ENCODE data around the gene CFAP20. TPM values are rescaled to one million over a fixed set of nuclear protein-coding genes. Genes with fewer than 3 reads are reported as not detected.

The CFAP20 gene
- total RNA-seq (147 TPM), polyA plus RNA-seq (10 to 100 TPM; 41.9 to 53.1 (median 47.8) TPM)

- H3K27ac Mint-ChIP-seq, result peak within 1 kb of the TSS; percentile 96 to 97 (median 97)
- H3K9me3 ChIP-seq (ENCODE audit: control insufficient read depth in 2 of 2, low read length in 2 of 2), result no peaks in the 10 kb centered on the region
- H3K27ac ChIP-seq (ENCODE audit: insufficient read depth, low read length, poor library complexity, severe bottlenecking), result peak within 1 kb of the TSS; percentile 91
- DNase-seq (peak; percentile 93 to 100 (median 97)), ATAC-seq (ENCODE audit: low read depth in 2 of 2) (peak; percentile 89)
- H3K27me3 Mint-ChIP-seq, result peaks cover 5% of the 10 kb centered on the region
- H3K36me3 Mint-ChIP-seq, result no peaks in the 10 kb centered on the region
- H3K36me3 ChIP-seq (ENCODE audit: control insufficient read depth, insufficient read depth, low read length), result no peaks in the 10 kb centered on the region
- H3K27me3 ChIP-seq (ENCODE audit: control insufficient read depth, insufficient read depth, low read length), result no peaks in the 10 kb centered on the region
- H3K9me3 Mint-ChIP-seq, result peaks cover 0 to 3% (median 0%) of the 10 kb centered on the region in 7 donors
- H3K4me1 Mint-ChIP-seq, result peaks cover 24 to 50% (median 30%) of the 10 kb centered on the region in 4 donors
- peaks cover 46% of the 10 kb centered on the region for H3K4me1 ChIP-seq (ENCODE audit: control insufficient read depth, insufficient read depth, low read length, poor library complexity, severe bottlenecking)
- peak within 1 kb of the TSS; percentile 93 for H3K4me3 ChIP-seq (ENCODE audit: low read depth, low read length)
- H3K4me3 Mint-ChIP-seq, result peak within 1 kb of the TSS; percentile 89 to 96 (median 94)
Observed at GRCh38 chr16:58129097-58129936, at the start of gene CFAP20. CFAP20 (minus strand) TSS chr16:58129381; CDS start chr16:58129115, 266 bp downstream.

DNA sequence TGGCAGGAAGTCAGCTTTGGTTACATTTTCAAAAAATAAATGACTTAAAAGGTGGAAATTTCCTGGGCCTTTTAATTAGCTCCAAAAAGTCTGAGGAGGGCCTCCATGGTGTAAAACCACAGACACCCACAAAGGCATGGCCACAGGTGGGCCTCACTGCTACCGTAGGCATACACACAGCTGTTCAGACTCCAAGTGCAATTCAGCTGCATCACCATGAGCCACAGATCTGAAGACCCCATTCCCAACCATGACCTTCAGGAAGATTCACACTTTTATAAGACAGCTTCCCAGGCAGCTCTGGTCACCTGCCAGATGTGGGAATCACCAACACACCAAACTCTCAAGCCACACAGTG is 48.2 kb upstream of the CFAP20 start:
- Mint-ChIP-seq H3K4me1 (peaks cover 28 to 60% (median 39%) of the 10 kb centered on the region in 4 donors), H3K27ac (peak overlapping the region; percentile 64 to 92 (median 68)), H3K27me3 (no peaks in the 10 kb centered on the region), H3K36me3 (peaks cover 44% of the 10 kb centered on the region), H3K4me3 (peak overlapping the region in 3 of 4 donors; percentile 26 to 62 (median 53)), H3K9me3 (peaks cover 0 to 1% (median 0%) of the 10 kb centered on the region in 7 donors)
- peaks cover 12% of the 10 kb centered on the region for H3K4me1 ChIP-seq (ENCODE audit: control insufficient read depth, insufficient read depth, low read length, poor library complexity, severe bottlenecking)
- no peaks in the 10 kb centered on the region for H3K27me3 ChIP-seq (ENCODE audit: control insufficient read depth, insufficient read depth, low read length)
- DNase-seq (no peak), ATAC-seq (ENCODE audit: low read depth in 2 of 2) (peak; percentile 38 to 40)
- H3K27ac ChIP-seq (ENCODE audit: insufficient read depth, low read length, poor library complexity, severe bottlenecking), result peak overlapping the region; percentile 9
- no peaks in the 10 kb centered on the region for H3K9me3 ChIP-seq (ENCODE audit: control insufficient read depth in 2 of 2, low read length in 2 of 2)
- peaks cover 36% of the 10 kb centered on the region for H3K36me3 ChIP-seq (ENCODE audit: control insufficient read depth, insufficient read depth, low read length)
- peak overlapping the region; percentile 39 for H3K4me3 ChIP-seq (ENCODE audit: low read depth, low read length)

- H3K4me1 Mint-ChIP-seq, result peaks cover 30 to 58% (median 39%) of the 10 kb centered on the region in 4 donors
Observed at GRCh38 chr16:58176608-58177352, 47.6 kb upstream of the CFAP20 start.

GRCh38 chr16:58170223-58170622 is 41.0 kb upstream of the CFAP20 start:
- no peak for DNase-seq
- Mint-ChIP-seq H3K4me1 (peaks cover 4 to 18% (median 12%) of the 10 kb centered on the region in 4 donors), H3K27ac (no peak overlapping the region), H3K4me3 (no peak overlapping the region), H3K36me3 (peaks cover 55% of the 10 kb centered on the region), H3K27me3 (no peaks in the 10 kb centered on the region), H3K9me3 (no peaks in the 10 kb centered on the region)
- Histone ChIP-seq H3K36me3 (ENCODE audit: control insufficient read depth, insufficient read depth, low read length) (peaks cover 61% of the 10 kb centered on the region), H3K9me3 (ENCODE audit: control insufficient read depth in 2 of 2, low read length in 2 of 2) (no peaks in the 10 kb centered on the region), H3K27ac (ENCODE audit: insufficient read depth, low read length, poor library complexity, severe bottlenecking) (no peak overlapping the region), H3K4me1 (ENCODE audit: control insufficient read depth, insufficient read depth, low read length, poor library complexity, severe bottlenecking) (no peaks in the 10 kb centered on the region), H3K27me3 (ENCODE audit: control insufficient read depth, insufficient read depth, low read length) (no peaks in the 10 kb centered on the region), H3K4me3 (ENCODE audit: low read depth, low read length) (no peak overlapping the region)
- ATAC-seq (ENCODE audit: low read depth in 2 of 2), result no peak

More at GRCh38 chr16:58176608-58177352, 47.6 kb upstream of the CFAP20 start:
- ATAC-seq (ENCODE audit: low read depth in 2 of 2), result peak; percentile 86 to 93
- H3K4me3 ChIP-seq (ENCODE audit: low read depth, low read length), result peak overlapping the region; percentile 39
- peaks cover 36% of the 10 kb centered on the region for H3K36me3 ChIP-seq (ENCODE audit: control insufficient read depth, insufficient read depth, low read length)
- no peaks in the 10 kb centered on the region for H3K9me3 ChIP-seq (ENCODE audit: control insufficient read depth in 2 of 2, low read length in 2 of 2)
- peaks cover 12% of the 10 kb centered on the region for H3K4me1 ChIP-seq (ENCODE audit: control insufficient read depth, insufficient read depth, low read length, poor library complexity, severe bottlenecking)
- H3K27ac ChIP-seq (ENCODE audit: insufficient read depth, low read length, poor library complexity, severe bottlenecking), result no peak overlapping the region
- Mint-ChIP-seq H3K27me3 (no peaks in the 10 kb centered on the region), H3K27ac (peak overlapping the region; percentile 64 to 92 (median 90)), H3K4me3 (peak overlapping the region in 3 of 4 donors; percentile 49 to 62 (median 53)), H3K36me3 (peaks cover 44% of the 10 kb centered on the region), H3K9me3 (peaks cover 0 to 1% (median 0%) of the 10 kb centered on the region in 7 donors)
- DNase-seq, result peak in 1 of 3 donors; percentile 77
- H3K27me3 ChIP-seq (ENCODE audit: control insufficient read depth, insufficient read depth, low read length), result no peaks in the 10 kb centered on the region

GRCh38 chr16:58160855-58161254 is 31.7 kb upstream of the CFAP20 start:
- H3K4me1 ChIP-seq (ENCODE audit: control insufficient read depth, insufficient read depth, low read length, poor library complexity, severe bottlenecking), result no peaks in the 10 kb centered on the region
- Mint-ChIP-seq H3K4me1 (no peaks in the 10 kb centered on the region), H3K4me3 (no peak overlapping the region), H3K27me3 (no peaks in the 10 kb centered on the region), H3K9me3 (no peaks in the 10 kb centered on the region), H3K36me3 (peaks cover 47% of the 10 kb centered on the region), H3K27ac (peak overlapping the region in 1 of 3 donors; percentile 39)
- H3K4me3 ChIP-seq (ENCODE audit: low read depth, low read length), result no peak overlapping the region
- no peak overlapping the region for H3K27ac ChIP-seq (ENCODE audit: insufficient read depth, low read length, poor library complexity, severe bottlenecking)
- ATAC-seq (ENCODE audit: low read depth in 2 of 2), result no peak
- peaks cover 64% of the 10 kb centered on the region for H3K36me3 ChIP-seq (ENCODE audit: control insufficient read depth, insufficient read depth, low read length)
- H3K27me3 ChIP-seq (ENCODE audit: control insufficient read depth, insufficient read depth, low read length), result no peaks in the 10 kb centered on the region
- H3K9me3 ChIP-seq (ENCODE audit: control insufficient read depth in 2 of 2, low read length in 2 of 2), result no peaks in the 10 kb centered on the region
- no peak for DNase-seq

- Mint-ChIP-seq H3K27me3 (no peaks in the 10 kb centered on the region), H3K4me3 (no peak overlapping the region), H3K27ac (no peak overlapping the region), H3K4me1 (no peaks in the 10 kb centered on the region), H3K9me3 (no peaks in the 10 kb centered on the region), H3K36me3 (peaks cover 29% of the 10 kb centered on the region)
- Histone ChIP-seq H3K27ac (ENCODE audit: insufficient read depth, low read length, poor library complexity, severe bottlenecking) (no peak overlapping the region), H3K27me3 (ENCODE audit: control insufficient read depth, insufficient read depth, low read length) (no peaks in the 10 kb centered on the region), H3K4me3 (ENCODE audit: low read depth, low read length) (no peak overlapping the region), H3K36me3 (ENCODE audit: control insufficient read depth, insufficient read depth, low read length) (peaks cover 43% of the 10 kb centered on the region), H3K9me3 (ENCODE audit: control insufficient read depth in 2 of 2, low read length in 2 of 2) (no peaks in the 10 kb centered on the region), H3K4me1 (ENCODE audit: control insufficient read depth, insufficient read depth, low read length, poor library complexity, severe bottlenecking) (no peaks in the 10 kb centered on the region)
- ATAC-seq (ENCODE audit: low read depth in 2 of 2), result no peak
- no peak for DNase-seq
Observed at GRCh38 chr16:58158725-58159124, 29.5 kb upstream of the CFAP20 start.

- no peaks in the 10 kb centered on the region for H3K27me3 ChIP-seq (ENCODE audit: control insufficient read depth, insufficient read depth, low read length)
- no peak overlapping the region for H3K27ac ChIP-seq (ENCODE audit: insufficient read depth, low read length, poor library complexity, severe bottlenecking)
- ATAC-seq (ENCODE audit: low read depth in 2 of 2) (no peak), DNase-seq (no peak)
- Mint-ChIP-seq H3K4me1 (no peaks in the 10 kb centered on the region), H3K27me3 (no peaks in the 10 kb centered on the region), H3K9me3 (no peaks in the 10 kb centered on the region), H3K36me3 (peaks cover 23% of the 10 kb centered on the region), H3K4me3 (no peak overlapping the region), H3K27ac (no peak overlapping the region)
- no peaks in the 10 kb centered on the region for H3K4me1 ChIP-seq (ENCODE audit: control insufficient read depth, insufficient read depth, low read length, poor library complexity, severe bottlenecking)
- H3K4me3 ChIP-seq (ENCODE audit: low read depth, low read length), result no peak overlapping the region
- peaks cover 36% of the 10 kb centered on the region for H3K36me3 ChIP-seq (ENCODE audit: control insufficient read depth, insufficient read depth, low read length)
- H3K9me3 ChIP-seq (ENCODE audit: control insufficient read depth in 2 of 2, low read length in 2 of 2), result no peaks in the 10 kb centered on the region
Observed at GRCh38 chr16:58157951-58158540, 28.9 kb upstream of the CFAP20 start.
